ENCODE measurements around the gene DUSP6.

DNA sequence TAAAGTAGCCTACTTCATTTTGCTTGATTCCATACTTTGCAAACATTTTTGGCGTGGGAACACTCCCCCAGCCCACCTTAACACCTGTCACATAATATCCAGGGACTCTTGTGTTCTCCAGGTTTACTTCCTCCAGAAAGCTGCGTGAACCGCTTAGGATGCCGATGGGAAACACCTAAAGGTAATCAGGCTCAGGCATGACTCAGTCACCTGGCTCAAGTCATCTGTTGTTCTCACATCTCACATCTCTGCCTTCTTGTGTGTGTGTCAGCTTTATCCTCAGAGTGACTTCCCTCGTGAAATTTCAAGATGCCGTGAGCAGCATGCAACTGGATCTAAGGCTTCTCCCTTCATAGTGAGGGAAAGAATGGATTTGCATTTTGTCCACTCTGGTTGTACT lies 48.1 kb upstream of the DUSP6 start:
- TF ChIP-seq POLR2A (IDR thresholded peaks at IDR 0.05; ENCODE audit: low read depth, low read length) (no peak), POLR2AphosphoS5 (IDR thresholded peaks at IDR 0.05; ENCODE audit: low read depth, low read length) (no peak), TAF1 (IDR thresholded peaks at IDR 0.05; ENCODE audit: borderline replicate concordance, low read depth, low read length) (no peak)
